Measurements from ENCODE around the gene EHD3.

- TF ChIP-seq RBM39 (IDR thresholded peaks at IDR 0.05; ENCODE audit: low read depth, low read length, poor library complexity, severe bottlenecking) = no peak
- TF ChIP-seq E2F2 (CRISPR knock-in tag; IDR thresholded peaks at IDR 0.05; ENCODE audit: borderline replicate concordance) = no peak
- no peak for TF ChIP-seq ZNF326 (CRISPR knock-in tag; IDR thresholded peaks at IDR 0.05; ENCODE audit: borderline replicate concordance)
- no peak for TF ChIP-seq MAX (IDR thresholded peaks at IDR 0.05)
These were observed 24.4 kb downstream of the EHD3 start for GRCh38 chr2:31258351-31258750.

All from HepG2 (cell line).